RWPE1 (cell line): ENCODE data around the gene CCT6A.
"Not testable (repeated sequence)": the region's sequence is repeated elsewhere in the genome, so short reads cannot be mapped to it uniquely, and the experiment has no call there.

Source experiments
- CTCF ChIA-PET: fragments of 350-600 bp; sonication (Branson Sonifier 250); formaldehyde crosslinking; extraction: SDS; loops from one replicate; lab custom pipeline; 2021; lab: Yijun Ruan, JAX
- POLR2A ChIA-PET: fragments of 400-600 bp; formaldehyde crosslinking; extraction: SDS; loops from one replicate; lab custom pipeline; 2020; ENCODE audit warnings: antibody characterized with exemption; ENCODE audit not compliant: low non-redundant PET; lab: Yijun Ruan, JAX
- DNase-seq: peaks from one replicate; pipeline ENCODE4 v3.0.0; 2012; ENCODE audit warnings: low spot score
- H3K27ac ChIP-seq: fragments of 450-650 bp; 2 replicates; pipeline ENCODE4 v1.5.1; 2017
- TF ChIP-seq, protein P1 (sequence below): fragments of 450-650 bp; conservative IDR thresholded peaks from 2 replicates; pipeline ENCODE4 v1.5.1; 2017; ENCODE audit warnings: low read depth, mild to moderate bottlenecking

The CCT6A gene

DNA sequence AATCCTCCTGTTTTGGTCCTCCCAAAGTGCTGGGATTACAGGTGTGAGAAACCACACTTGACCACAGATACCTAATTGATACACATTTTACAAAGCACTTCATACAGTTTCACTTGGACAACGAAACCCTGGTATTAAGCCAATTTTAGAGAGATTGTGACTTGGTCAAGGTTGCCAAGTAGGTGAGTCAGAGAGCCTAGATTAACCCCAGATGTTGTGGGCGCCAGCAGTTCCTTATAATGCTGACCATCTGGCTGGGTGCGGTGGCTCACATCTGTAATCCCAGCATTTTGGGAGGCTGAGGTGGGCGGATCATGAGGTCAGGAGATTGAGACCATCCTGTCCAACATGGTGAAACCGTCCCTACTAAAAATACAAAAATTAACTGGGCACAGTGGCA, 46.1 kb downstream of the CCT6A start:
- H3K27ac ChIP-seq, result peak overlapping the region; percentile 75
- POLR2A ChIA-PET, result no interaction called here
- TF ChIP-seq, protein P1, sequence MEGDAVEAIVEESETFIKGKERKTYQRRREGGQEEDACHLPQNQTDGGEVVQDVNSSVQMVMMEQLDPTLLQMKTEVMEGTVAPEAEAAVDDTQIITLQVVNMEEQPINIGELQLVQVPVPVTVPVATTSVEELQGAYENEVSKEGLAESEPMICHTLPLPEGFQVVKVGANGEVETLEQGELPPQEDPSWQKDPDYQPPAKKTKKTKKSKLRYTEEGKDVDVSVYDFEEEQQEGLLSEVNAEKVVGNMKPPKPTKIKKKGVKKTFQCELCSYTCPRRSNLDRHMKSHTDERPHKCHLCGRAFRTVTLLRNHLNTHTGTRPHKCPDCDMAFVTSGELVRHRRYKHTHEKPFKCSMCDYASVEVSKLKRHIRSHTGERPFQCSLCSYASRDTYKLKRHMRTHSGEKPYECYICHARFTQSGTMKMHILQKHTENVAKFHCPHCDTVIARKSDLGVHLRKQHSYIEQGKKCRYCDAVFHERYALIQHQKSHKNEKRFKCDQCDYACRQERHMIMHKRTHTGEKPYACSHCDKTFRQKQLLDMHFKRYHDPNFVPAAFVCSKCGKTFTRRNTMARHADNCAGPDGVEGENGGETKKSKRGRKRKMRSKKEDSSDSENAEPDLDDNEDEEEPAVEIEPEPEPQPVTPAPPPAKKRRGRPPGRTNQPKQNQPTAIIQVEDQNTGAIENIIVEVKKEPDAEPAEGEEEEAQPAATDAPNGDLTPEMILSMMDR, result no peak
- no peak for DNase-seq
- CTCF ChIA-PET, result no interaction called here

DNA sequence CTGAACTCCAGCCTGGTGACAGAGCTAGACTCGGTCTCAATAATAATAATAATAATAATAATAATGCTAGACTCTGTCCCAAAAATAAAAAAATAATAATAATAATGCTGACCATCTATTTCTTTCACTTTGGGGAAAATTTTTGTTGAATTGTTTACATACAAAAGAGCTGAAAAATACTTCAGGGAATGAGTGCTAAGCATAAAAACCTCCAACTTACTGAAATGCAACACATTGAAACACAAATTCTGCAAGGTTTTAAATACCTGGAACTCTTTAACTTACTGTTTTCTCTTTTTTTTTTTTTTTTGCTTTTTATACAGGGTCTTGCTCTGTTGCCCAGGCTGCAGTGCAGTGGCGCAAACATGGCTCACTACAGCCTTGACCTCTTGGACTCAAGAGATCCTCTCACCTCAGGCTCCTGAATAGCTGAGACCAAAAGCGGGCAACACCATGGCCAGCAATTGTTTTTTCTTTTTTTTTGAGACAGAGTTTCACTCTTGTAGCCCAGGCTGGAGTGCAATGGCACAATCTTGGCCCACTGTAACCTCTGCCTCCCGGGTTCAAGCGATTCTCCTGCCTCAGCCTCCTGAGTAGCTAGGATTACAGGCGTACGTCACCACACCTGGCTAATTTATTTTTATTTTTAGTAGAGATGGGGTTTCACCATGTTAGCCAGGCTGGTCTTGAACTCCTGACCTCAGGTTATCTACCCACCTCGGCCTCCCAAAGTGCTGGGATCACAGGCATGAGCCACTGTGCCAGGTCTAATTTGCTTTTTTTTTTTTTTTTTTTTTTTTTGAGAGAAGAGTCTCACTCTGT, 46.8 kb downstream of the CCT6A start:
- POLR2A ChIA-PET, CTCF ChIA-PET, DNase-seq: not testable (repeated sequence)
- H3K27ac ChIP-seq, result peak overlapping the region; percentile 75

DNA sequence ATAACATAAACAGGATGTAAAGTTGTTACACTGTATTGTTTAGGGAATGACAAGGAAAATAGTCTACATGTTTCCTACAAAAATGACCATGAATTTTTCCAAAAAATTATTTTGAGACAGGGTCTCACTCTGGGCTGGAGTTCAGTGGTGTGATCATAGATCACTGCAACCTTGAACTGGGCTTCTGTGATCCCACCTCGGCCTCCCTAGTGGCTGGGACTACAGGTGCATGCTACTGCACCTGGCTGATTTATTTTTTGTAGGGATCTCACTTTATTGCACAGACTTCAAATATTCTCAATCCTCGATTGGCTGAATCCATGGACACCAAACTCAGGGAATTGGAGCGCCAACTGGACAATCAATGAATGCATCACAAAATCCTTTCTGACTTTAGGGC, 48.1 kb downstream of the CCT6A start:
- TF ChIP-seq, protein P1, result no peak
- CTCF ChIA-PET, result interaction anchor here (0.6 kb wide), 1 partner anchor 844 kb away, joined by 4 read pairs; no protein-coding TSS in a partner anchor
- no peak for DNase-seq
- no peak overlapping the region for H3K27ac ChIP-seq
- POLR2A ChIA-PET, result interaction anchor here (0.7 kb wide), 1 partner anchor 144 kb away, joined by 5 read pairs; no protein-coding TSS in a partner anchor

DNA sequence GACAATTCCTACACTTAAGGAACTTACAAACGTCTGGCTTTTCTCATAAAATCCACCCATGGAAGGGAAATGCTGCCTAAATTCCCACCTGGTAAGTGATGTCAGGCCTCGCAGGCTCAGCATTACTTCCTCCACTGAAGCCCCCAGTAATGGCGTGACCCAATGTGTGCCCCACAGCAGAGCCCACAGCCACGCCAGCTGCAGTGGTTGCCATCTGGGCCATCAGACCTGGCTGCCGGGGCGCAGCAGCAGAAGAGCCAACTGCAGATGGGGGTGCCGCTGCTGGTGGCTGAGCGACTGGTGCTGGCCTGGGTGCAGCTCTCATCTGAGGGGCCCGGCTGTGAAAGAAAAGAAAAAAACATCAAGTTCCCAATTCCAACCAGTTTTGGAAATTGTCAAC, 52.6 kb downstream of the CCT6A start:
- ChIA-PET CTCF (interaction anchor here (0.7 kb wide), 1 partner anchor 11 kb away, joined by 3 read pairs; no protein-coding TSS in a partner anchor), POLR2A (interaction anchor here (0.7 kb wide), 1 partner anchor 123 kb away, joined by 3 read pairs; no protein-coding TSS in a partner anchor)
- DNase-seq, result not testable (repeated sequence)
- H3K27ac ChIP-seq, result 0 out of 2 replicates have a peak overlapping the region, but pooled peaks have one; percentile 2

DNA sequence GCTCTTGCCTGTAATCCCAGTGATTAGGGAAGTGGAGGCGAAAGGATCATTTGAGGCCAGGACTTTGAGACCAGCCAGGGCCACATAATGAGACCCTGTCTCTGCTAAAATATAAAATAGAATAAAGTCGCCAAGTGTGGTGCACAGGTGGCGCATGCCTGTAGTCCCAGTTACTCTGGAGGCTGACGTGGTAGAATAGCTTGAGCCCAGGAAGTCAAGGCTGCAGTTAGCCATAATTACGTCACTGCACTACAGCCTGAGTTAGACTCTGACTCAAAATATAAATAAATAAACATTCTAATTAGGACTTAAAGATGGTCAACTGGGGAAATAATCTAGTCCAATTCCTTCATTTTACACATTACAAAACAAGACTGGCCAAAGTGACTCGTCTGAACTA, 53.9 kb downstream of the CCT6A start:
- POLR2A ChIA-PET, result interaction anchor here (0.7 kb wide), 1 partner anchor 289 kb away, joined by 4 read pairs; no protein-coding TSS in a partner anchor

DNA sequence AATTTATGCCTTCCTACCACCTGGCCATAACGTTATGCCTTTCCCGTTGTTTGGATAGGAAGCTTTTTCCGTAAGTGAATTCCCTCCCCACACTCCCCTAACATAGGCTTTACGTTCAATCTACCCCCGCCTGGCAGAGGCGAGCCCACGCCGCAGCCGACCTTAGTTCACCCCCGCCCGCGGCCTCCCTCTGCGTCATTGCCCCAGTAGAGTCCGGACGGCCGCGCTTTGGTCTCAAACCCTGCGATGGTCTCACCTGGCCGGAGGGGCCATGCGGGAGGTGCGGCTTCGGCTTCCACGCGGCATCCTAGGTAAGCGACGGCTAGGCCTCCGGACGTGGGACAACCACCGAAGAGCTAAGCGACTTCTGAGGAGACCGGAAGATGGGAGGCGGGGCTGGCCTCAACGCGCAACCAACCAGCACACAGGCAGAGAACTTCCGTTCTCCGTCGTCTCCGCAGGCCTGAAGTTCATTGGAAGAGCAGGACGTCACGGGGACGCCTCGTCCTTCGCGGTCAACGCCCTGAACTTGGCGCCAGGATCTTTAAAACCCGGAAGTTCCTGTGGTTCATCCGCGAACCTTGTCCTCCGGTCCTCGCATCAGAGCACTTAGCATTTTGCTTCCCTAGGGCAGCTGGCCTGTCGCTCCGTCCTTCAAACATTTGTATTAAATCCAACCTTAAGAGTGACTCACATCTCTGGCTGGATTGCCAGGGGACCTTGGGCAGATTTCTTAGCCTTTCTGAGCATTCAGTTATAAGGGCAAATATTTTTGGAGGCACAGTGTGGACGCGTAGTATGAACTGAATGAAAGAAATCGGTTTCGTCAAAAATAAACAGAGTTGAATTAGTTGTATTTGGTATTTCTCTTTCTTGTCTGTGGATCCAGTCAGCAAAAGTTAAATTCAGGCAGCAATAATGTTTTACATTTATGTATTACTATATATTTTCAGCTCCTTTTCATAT, 54.8 kb downstream of the CCT6A start, which contains the start of gene CHCHD2:
TSS of gene CHCHD2 (minus strand) at position 369 of the 966 bp plus-strand sequence. CDS start at position 306, 63 bp downstream.
- TF ChIP-seq, protein P1, result no peak
- ChIA-PET POLR2A (interaction anchor here (0.6 kb wide), 1 partner anchor 14 kb away, joined by 3 read pairs; the partner anchor contains the start of gene PHKG1), CTCF (interaction anchor here (0.6 kb wide), 1 partner anchor 222 kb away, joined by 3 read pairs; no protein-coding TSS in a partner anchor)
- peak; percentile 98 for DNase-seq
- peak within 1 kb of the TSS; percentile 87 for H3K27ac ChIP-seq

More for the DNA sequence above, 53.9 kb downstream of the CCT6A start:
- TF ChIP-seq, protein P1, result no peak
- CTCF ChIA-PET, result no interaction called here
- H3K27ac ChIP-seq, result 0 out of 2 replicates have a peak overlapping the region, but pooled peaks have one; percentile 87
- DNase-seq, result peak; percentile 33

DNA sequence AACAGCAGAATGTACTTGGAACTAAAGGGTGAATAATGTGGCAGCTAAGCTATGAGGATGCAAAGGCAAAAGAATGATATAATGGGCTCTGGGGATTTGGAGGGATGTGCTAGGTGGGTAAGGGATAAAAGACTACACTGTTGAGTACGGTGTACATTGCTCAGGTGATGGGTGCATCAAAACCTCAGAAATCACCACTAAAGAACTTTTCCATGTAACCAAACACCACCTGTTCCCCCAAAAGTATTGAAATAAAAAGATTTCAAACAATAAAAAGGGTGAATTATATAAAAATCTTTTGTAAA, 56.3 kb downstream of the CCT6A start:
- no peak overlapping the region for H3K27ac ChIP-seq
- ChIA-PET CTCF (no interaction called here), POLR2A (no interaction called here)
- TF ChIP-seq, protein P1, result no peak
- no peak for DNase-seq
